Heart left ventricle (tissue), 13 donors: Measurements from ENCODE around the gene SWI5.

Experiments
- CTCF ChIP-seq, 12 donors: fragments of 200-600 bp; sonication (generic) in 4 of 12; IDR thresholded peaks; one replicate each; pipeline versions ENCODE4 v1.5.0 to v1.8.0; 2018 to 2022; ENCODE audit warnings: antibody characterized with exemption in 12 of 12, mild to moderate bottlenecking in 5 of 12
- POLR2A ChIP-seq, 2 donors: fragments of 450-650 bp; IDR thresholded peaks; one replicate each; pipeline ENCODE4 v1.6.1; 2017; ENCODE audit warnings: antibody characterized with exemption in 2 of 2, mild to moderate bottlenecking in 2 of 2, moderate library complexity in 2 of 2
- donor health status: ischemic (EF 13 %, LVEDD 7.1; RV severe dilation, severe dysfunction).
- donor health status: DM: no; HTN: yes; CAD: no.
- donor health status: DM: no; HTN: no; CAD: no.
- donor health status: ischemic (EF 25% LVEDD 6.9; RV normal size, moderate dysfunction).
- donor health status: ischemic (EF 25% LVEDD 5.7; RV mildly dilated, moderate dysfunction).
- donor health status: ischemic (EF 35%, LVEDD 5.7; RV mildly dilated, moderate dysfunction).
- donor health status: nonischemic (EF 11% LVEDD 7.7; RV severe dilation, severe dysfunction).
- donor health status: DM: yes; HTN: yes; CAD: no.
- donor health status: PGD.
- donor health status: ischemic (EF 29% LVEDD 5.4; RV normal size, mild dysfunction).
- donor health status: nonischemic (EF 23%, LVEDD 6.1; RV moderate dilation, normal function).

- no peak for TF ChIP-seq CTCF (IDR thresholded peaks at IDR 0.05)
- TF ChIP-seq POLR2A (IDR thresholded peaks at IDR 0.05): no peak
Observed at GRCh38 chr9:128251732-128252100, 24.4 kb upstream of the SWI5 start.
